ENCODE data around the gene TRAPPC3.
"Not testable (repeated sequence)": the region's sequence is repeated elsewhere in the genome, so short reads cannot be mapped to it uniquely, and the experiment has no call there.

The TRAPPC3 gene

DNA sequence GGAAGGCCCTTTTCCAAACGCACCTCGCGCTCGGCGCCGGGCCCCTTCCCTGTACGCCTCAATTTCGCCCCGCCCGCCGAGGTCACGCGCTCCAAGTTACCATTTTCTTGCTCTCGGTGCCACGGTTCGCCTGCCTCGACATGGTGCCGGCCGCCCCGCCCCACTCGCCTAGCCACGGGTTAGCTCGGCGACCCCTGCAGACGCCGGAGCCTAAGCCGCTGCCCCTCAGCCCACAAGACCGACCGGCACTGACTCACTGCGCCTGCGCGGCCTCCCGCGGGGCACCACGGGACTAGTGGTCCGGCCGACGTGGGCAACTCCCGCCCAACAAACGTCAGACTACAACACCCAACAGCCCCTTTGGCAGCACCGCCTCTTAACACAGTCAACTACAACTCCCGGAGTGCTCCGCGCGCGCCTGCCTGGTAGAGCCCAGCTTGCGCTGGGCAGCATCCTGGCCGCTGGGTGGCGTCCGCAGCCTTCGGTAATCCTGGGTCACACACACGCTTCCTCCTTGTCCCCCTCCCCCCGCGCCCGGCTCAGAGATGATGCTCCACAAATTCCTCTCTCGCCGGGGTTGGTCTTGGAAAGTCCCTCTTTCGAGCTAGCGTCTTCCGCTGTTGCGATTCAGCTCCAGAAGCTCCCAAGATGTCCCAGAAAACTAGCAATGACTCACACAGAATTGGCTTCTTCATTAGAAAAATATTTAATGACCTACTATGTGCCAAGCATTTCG is at the start of gene TRAPPC3:
Gene TRAPPC3, minus strand, starts transcription at position 250 of the 736 bp plus-strand sequence. Its CDS starts 108 bp downstream, at position 142.
- DNase-seq (ENCODE audit: low read depth in 4 of 4, low spot score in 1 of 4) = peak; percentile 98 to 100 (median 99)

DNA sequence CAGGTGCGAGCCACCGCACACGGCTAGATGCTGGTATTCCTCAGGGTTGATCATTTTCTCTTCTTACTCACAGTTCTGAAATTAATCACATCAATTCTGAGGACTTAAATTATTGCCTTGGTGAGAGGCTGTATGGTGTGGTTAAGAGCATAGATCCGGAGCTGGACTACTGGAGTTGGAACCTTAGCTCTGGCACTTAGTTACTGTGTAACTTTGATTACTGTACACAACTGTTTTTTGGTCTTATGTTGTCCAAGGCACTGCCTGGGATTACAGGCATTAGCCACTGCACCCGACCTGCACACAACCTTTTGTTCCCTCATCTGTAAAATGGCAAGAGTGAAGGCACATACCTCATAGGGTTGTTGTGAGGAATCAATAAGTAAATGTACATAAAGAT is 49.4 kb upstream of the TRAPPC3 start:
- no peak for DNase-seq (ENCODE audit: low read depth in 4 of 4, low spot score in 1 of 4)

DNA sequence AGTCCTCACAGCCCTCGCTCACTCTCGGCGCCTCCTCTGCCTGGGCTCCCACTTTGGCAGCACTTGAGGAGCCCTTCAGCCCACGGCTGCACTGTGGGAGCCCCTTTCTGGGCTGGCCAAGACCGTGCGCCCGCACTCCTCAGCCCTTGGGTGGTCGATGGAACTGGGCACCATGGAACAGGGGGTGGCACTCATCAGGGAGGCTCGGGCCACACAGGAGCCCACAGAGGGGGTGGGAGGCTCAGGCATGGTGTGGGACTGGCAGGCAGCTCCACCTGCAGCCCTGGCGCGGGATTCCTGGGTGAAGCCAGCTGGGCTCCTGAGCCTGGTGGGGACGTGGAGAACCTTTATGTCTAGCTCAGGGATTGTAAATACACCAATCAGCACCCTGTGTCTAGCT is 47.5 kb upstream of the TRAPPC3 start:
- DNase-seq (ENCODE audit: low read depth in 4 of 4, low spot score in 1 of 4) = not testable (repeated sequence)

DNA sequence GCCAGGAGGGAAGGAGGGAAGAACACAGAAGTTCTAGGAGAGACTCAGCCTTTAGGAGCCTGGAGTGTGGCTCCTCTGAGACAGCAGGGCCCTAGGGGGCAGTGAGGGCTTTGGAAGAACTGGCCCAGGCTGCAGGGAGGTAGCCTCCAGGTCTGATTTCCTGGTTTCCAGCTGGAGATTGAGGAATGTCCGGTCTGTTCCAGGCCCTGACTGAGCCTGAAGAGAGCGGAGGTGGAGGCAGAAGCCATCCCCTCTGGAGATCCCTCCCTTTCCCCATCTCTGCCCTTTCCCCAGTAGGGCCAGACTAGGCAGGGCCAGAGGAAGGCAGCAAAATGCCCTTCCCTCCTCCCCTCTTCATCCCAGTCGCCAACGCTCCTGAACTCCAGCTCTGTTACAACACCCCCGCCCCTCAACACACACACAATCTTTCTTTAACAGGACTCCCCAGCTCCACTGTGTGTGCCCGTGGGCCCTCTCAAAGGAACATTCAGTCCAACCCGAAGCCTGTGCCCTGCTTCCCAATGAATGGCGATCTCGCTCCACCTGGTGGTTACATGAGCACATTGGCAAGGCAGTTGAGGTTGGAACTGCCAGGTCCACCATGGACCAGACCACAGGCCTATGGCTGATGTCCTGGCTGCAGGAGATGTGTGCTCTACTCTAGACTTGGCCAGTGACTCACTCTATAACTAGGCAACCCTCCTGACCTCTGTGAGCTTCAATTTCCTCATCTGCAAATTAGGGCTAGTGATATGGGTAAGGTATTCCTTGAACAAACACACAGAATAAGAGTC is 38.7 kb upstream of the TRAPPC3 start:
- DNase-seq (ENCODE audit: low read depth in 4 of 4, low spot score in 1 of 4) = peak; percentile 33 to 64 (median 52)

DNA sequence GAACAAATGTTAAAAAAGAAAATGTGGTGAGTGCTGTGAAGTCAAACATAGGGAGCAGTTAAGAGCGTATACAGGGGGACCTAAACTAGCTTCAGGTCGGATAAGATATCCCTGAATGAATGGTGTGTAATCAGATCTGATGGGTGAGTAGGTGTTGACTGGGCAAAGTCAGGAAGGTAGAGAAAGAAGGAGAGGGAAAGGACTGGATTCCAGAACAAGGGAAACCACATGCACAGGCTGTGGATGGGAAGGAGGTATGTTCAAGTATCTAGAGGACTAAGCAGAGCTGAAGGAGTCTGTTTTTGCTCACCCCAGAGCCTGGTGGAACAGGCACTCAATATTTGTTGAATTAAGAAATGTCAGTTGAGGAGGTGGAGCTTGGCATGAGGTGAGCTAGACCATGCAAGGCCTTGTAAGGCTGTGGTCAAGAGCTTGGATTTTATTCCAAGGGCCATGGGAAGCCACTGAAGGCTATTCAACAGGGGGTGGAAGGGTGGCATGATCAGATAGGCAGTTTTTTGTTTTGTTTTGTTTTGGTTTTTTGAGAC is 34.1 kb upstream of the TRAPPC3 start:
- no peak for DNase-seq (ENCODE audit: low read depth in 4 of 4, low spot score in 1 of 4)

DNA sequence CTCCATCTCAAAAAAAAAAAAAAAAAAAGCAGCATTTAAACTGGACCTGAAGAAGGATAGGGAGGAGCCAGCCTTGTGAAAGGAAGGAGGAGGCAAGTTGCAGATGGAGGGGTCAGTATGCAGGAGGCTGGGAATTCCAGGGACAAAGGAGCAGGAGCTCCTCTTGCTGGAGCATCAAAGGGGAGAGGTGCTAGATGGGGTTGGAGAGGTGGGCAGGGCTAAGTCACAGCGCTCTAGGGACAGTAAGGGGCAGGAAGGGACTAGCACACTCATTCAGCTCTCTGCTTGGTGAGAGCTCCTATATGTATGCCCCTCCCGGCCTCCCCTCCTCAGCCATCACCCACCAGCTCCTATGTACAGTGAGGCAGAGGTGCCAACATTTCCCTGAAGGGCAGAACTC is 33.4 kb upstream of the TRAPPC3 start:
- DNase-seq (ENCODE audit: low read depth in 4 of 4, low spot score in 1 of 4) = no peak

DNA sequence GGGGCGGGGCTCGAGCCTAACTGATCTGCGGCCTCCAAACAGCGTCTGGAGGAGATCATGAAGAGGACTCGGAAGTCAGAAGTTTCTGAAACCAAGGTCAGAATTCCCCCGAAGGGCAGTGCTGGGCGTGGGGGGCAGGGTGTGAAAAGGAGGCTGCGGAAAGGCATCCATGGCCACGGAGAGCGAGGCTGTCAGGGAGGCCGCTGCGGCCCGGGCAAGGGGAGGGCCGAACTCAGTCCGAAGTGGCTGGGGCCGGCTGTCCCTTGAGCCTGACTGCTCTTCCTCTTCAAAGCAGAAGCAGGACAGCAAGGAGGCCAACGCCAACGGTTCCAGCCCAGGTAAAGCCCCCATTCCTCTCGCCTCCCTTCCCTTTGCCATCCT is 29.9 kb upstream of the TRAPPC3 start:
- DNase-seq (ENCODE audit: low read depth in 4 of 4, low spot score in 1 of 4) = no peak

DNA sequence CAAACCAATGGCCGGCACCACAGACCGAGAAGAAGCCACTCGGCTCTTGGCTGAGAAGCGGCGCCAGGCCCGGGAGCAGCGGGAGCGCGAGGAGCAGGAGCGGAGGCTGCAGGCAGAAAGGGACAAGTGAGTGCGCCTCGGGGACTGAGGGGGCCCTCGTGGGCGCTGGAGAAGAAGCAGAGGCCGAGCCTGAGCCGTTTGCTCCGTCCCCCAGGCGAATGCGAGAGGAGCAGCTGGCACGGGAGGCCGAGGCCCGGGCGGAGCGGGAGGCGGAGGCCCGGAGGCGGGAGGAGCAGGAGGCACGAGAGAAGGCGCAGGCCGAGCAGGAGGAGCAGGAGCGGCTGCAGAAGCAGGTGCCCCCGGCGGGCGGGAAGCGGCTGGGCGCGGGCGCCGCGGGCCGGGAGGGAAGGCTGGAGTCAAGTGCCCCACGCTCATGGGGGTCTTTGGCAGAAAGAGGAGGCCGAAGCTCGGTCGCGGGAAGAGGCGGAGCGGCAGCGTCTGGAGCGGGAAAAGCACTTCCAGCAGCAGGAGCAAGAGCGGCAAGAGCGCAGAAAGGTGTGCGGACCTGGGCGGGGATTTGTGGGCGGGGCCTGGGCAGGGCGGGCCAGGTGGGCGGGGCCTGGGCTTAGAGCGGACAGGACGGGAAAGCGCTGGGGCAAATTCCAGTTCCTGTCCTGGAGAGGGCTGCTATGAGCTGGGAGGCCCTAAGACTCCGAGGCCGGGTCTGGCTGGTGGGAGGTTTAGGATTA is 29.4 kb upstream of the TRAPPC3 start:
- no peak for DNase-seq (ENCODE audit: low read depth in 4 of 4, low spot score in 1 of 4)

DNA sequence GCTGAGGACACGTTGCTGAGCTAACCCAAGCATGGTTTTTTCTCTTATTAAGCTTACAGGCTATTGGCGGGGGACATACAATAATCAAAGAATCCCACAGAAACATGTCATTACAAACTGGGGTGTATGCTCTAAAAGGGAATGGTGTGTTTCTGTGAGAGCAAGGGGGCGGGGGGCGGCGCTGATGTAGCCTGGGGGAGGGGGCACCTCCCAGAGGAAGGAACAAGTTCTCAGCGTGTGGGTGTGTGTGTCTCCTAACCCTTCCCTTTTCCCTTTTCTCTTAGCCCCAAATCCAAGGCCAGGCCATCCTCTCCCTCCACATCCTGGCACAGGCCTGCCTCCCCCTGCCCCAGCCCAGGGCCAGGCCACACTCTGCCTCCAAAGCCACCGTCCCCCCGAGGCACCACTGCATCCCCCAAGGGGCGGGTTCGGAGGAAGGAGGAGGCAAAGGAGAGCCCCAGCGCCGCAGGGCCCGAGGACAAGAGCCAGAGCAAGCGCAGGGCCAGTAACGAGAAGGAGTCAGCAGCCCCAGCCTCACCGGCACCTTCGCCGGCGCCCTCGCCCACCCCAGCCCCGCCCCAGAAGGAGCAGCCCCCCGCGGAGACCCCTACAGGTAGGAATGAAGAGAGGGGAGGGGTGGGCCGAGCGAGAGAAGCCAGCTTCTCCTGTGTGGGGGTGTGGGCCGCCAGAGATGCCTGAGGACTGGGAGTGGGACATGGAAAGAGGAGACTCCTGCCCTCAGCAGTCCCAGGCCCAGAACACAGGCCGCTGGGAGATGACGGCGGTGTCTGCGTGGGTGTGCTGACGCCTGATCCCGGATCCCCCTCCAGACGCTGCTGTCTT is 28.5 kb upstream of the TRAPPC3 start:
- DNase-seq (ENCODE audit: low read depth in 4 of 4, low spot score in 1 of 4) = no peak

DNA sequence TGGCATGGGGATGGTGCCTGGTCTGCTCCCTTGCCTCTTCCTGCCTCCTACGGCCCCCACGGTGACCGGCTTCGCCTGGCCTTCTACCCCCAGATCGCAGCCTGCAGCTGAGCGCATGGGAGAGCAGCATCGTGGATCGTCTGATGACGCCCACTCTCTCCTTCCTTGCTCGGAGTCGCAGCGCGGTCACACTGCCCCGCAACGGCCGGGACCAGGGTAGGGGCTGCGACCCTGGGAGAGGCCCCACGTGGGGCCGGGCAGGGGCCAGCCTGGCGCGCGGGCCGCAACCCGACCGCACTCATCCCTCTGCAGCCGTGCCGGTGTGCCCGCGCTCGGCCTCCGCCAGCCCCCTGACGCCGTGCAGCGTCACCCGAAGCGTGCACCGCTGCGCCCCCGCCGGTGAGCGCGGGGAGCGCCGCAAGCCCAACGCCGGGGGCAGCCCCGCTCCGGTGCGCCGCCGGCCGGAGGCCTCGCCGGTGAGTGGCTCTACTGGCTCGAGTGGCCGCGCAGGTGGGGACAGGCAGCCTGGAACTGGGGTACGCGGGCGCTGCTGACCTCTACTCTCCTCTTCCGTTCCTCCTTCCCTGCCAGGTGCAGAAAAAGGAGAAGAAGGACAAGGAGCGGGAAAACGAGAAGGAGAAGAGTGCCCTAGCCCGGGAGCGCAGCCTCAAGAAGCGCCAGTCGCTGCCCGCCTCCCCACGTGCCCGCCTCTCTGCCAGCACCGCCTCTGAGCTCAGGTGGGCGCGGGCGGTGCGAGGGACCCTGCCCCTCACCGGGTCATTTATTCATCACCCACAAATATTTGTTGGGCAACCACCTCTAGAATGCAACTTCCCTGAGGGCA is 27.0 kb upstream of the TRAPPC3 start:
- no peak for DNase-seq (ENCODE audit: low read depth in 4 of 4, low spot score in 1 of 4)

DNA sequence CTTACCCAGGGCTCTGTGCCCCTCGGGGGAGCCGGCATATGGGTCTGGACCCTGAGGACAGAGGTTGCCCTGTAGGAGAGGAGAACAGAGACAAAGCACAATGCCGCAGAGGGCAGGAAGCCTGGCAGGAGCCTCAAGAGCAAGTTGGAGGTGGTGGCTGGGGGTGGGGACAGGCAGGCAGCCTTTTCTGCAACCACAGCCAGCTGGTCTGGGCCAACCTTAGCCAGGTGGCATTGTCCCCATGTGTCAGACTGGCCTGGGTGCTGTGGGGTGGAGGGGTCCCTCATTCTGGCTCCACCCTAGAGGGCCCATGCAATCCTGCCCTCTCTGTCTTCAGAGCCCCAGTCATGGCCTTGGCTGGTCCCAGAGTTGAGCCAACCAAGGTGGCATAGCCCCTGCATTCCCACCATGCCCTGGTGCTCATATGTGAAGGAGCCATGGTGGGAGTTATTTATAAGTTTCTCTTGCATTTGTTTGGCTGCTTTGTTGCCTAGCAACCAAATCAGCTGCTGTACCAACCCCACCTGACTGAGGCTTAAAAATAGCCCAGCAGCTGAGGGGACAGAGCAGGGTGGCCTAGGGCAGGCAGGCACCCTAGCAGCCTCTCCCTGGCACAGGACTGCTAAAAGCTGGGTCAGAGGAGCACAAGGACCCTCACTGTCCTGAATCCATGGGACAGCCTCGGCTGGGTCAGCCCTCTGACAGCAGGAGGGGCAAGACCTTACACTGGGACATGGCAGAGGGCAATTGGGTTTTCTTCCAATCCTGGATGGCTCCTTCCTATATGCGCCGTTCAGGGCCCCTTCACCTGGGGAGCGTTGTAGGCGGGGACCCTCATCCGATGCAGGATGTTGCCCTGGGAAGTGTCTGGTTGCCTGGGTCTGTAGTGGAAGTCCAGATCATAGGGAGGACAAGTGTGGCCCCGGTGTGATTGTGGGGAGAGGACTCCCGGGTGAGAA is 26.1 kb upstream of the TRAPPC3 start:
- no peak for DNase-seq (ENCODE audit: low read depth in 4 of 4, low spot score in 1 of 4)

DNA sequence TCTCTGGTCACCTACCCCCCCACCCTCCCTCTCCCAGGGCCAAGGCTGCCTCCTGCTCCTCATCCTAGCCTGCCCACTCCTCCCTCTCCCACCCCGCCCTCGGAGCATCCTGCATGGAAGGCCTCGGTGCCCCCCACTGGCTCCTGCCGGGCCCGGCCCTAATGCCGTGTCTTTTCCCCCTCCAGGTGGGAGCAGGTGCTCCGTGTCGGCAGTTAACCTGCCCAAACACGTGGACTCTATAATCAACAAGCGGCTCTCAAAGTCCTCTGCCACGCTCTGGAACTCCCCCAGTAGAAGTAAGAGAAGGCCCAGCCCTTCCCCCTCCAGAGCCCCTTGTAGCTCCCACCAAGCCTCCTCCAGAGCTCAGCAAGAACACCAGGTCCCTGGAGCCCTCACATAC is 25.4 kb upstream of the TRAPPC3 start:
- DNase-seq (ENCODE audit: low read depth in 4 of 4, low spot score in 1 of 4) = no peak

DNA sequence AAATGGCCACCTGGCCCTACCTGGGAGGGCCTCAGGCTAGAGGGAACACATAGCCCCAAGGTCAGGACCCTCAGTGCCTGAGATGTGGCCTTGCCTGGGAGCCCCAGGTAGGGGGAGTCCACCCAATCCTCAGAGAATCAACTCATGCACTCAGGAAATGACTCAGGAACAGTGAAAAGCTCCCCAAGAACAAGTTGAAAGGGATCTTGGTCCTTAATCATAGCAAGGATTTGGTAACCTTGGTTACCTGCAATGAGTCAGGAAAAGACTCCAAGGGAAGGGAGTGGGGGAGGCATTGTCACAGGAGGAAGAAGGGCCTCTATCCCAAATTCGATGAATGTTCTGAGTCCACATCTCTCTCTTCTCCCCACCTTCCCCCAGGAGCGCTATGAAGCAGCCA is 23.7 kb upstream of the TRAPPC3 start:
- DNase-seq (ENCODE audit: low read depth in 4 of 4, low spot score in 1 of 4) = no peak

DNA sequence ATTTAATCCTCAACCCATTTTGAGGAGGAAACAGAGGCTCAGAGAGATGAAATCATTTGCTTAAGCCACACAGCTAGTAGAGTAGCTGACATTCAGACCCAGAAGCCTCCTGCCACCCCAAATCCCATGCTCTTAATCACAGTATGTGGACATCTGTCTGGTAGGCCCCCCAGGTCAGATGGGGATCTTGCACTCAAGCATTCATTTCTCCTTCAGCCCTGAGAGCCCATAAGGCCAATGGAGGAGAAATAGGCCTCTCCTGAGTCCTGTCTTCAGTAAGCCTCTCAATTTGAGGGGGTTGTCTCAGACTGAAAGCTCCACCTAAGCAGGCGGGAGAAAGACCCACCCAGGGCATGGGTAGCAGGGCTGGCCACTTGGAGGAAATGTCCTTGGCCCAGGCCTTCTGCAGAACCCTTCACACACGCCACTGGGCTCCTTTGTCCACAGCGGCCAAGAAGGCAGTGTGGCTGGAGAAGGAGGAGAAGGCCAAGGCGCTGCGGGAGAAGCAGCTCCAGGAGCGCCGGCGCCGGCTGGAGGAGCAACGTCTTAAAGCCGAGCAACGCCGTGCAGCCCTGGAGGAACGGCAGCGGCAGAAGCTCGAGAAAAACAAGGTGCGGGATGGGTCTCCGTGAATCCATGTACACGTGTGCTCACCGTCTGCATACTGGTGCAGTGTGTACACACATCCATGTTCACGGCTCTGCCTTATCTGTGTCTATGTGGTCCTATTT is 22.9 kb upstream of the TRAPPC3 start:
- DNase-seq (ENCODE audit: low read depth in 4 of 4, low spot score in 1 of 4) = no peak

DNA sequence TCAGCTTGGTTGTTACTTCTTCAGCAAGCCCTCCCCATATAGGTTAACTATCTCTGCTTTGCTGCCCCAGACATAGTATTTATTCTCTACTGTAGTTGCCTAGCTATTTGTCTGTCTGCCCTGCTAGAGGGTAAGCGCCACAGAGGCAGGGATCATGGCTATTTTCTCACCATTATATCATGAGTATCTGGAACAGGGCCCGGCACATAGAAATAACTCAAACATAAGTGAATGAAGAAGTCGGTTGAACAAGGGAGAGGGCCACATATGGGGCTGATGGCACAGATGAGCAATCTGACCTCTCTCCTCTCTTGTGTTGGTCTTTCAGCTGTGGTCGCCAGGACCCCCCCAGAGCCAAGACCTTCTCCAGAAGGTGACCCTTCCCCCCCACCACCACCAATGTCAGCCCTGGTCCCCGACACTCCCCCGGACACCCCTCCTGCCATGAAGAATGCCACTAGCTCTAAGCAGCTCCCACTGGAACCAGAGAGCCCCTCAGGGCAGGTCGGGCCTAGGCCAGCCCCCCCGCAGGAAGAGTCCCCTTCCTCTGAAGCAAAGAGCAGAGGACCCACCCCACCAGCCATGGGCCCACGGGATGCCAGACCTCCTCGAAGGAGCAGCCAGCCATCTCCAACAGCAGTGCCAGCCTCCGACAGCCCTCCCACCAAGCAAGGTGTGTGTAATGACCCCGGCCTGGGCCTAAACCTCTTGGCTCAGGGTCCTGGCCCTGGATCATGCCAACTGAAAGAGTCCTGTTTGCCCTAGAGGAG is 21.5 kb upstream of the TRAPPC3 start:
- no peak for DNase-seq (ENCODE audit: low read depth in 4 of 4, low spot score in 1 of 4)

DNA sequence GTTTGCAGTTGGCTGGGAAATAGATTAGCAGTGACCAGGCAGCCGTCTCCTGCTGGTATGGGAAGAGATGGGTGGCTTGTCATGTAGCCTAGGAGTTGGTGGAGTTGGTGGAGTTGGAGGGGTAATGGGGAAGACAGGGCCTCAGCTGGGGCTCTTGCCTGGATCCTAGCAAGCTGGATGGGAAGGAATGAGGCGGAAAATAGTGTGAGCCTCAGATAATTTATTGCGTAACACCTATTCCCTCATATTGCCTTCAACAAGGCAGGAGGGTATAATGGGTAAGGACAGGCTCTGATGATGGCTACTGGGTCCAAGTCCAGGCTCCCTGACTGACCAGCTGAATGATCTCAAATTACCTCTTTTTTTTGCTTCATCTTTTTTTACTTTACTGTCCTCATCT is 19.2 kb upstream of the TRAPPC3 start:
- no peak for DNase-seq (ENCODE audit: low read depth in 4 of 4, low spot score in 1 of 4)

All from stimulated activated CD4-positive, alpha-beta T cell treated with anti-CD3 and anti-CD28 coated beads, Interleukin-1b, Interleukin-23, amount 100 ng/mL, for 24 hours (primary cell).